Dermis blood vessel endothelial cell (primary cell): ENCODE measurements around the gene NOP9. TPM values are rescaled to one million over a fixed set of nuclear protein-coding genes. Genes with fewer than 3 reads are reported as not detected.

Experiments
- DNase-seq: peaks from one replicate; pipeline ENCODE4 v3.0.0; 2010
- total RNA-seq: library from RNA; depleted of rRNA; stranded (reverse); fragments of >200 nt; gene quantifications from 2 replicates; pipeline ENCODE4 v1.2.3, GENCODE V29; 2014

The NOP9 gene
- total RNA-seq, 1 donor from 2014 or later = 30.1 TPM

DNA sequence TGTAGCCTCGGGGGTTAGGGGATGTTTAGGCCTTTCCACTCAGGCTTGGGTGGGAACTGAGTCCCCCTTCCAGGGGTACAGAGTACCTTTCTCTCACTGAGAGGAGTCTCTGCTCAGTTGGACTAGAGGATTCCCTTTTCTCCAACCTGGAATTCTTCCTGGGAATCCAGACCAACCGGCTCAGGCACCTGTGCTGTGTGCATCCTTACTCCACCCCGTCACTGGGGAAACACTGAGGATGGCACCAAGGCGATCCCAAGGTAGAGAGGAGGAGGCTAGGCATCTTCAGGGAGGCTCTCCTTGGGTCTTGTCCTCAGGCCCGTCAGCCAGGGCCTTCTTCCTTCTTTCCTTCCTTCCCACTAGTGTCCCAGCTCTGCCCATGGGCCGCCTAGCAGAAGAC, 35.8 kb upstream of the NOP9 start:
- no peak for DNase-seq

DNA sequence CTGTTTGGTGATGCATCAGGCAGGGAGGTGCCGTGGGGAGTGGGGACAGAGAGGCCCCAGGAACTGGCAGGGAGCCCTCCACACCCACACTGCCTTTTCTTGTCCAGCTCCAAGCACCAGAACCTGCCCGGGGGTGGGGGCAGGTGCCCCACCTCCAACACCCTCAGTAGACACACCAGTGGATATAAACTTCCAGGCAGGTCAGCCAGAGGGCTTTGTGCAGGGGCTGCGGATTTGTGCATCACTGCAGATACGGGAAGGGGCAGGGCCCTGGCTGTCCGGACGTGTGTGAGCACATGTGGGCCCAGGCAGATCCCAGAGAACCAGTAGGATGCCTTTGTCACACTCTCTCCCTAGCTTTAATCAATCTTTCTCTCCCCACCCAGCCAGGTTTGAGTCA, 35.4 kb upstream of the NOP9 start:
- no peak for DNase-seq

GRCh38 chr14:24266344-24267244, 33.1 kb upstream of the NOP9 start:
- DNase-seq = no peak

DNA sequence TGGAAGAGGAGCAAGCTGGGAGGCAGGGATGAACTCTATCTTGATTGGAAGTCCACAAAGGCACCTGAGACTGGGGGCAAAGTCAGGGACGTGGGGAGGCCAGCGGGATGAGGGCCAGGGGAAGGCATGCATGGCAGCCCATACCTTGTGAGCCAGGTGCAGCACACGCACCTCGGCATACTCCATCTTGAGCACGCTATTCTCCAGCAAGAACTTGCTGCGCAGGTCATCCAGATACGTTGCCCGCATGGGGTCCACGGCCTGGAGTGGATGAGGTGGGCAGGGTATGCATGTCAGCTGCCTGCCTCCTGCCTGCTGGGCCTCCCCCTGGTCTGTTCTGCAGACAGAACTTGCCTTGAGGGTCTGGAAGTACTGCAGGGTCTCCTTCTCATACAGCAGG, 32.1 kb upstream of the NOP9 start:
- no peak for DNase-seq

DNA sequence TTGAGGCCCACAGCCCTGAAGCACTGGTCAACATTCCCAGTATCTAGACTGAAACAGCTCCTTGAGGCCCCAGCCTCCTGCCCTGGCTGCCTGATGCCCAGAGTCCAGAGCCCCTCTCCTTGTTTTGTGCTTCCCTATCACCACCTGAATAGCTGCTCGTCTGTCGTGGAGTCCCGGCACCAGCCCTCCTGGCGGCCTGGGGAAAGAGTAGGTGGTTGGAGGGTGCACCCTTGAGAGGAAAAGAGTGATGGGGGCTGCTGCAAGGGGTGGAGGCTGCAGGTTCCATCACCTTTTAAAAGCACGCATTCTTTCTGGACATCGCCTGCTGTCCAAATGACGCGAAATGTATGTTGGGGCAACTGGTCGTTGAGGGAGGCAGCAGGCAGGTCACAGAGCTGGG, 31.4 kb upstream of the NOP9 start:
- no peak for DNase-seq

- DNase-seq = no peak
Measured at GRCh38 chr14:24269368-24269767, 30.3 kb upstream of the NOP9 start.

- no peak for DNase-seq
Measured at GRCh38 chr14:24269910-24270536, 29.6 kb upstream of the NOP9 start.

DNA sequence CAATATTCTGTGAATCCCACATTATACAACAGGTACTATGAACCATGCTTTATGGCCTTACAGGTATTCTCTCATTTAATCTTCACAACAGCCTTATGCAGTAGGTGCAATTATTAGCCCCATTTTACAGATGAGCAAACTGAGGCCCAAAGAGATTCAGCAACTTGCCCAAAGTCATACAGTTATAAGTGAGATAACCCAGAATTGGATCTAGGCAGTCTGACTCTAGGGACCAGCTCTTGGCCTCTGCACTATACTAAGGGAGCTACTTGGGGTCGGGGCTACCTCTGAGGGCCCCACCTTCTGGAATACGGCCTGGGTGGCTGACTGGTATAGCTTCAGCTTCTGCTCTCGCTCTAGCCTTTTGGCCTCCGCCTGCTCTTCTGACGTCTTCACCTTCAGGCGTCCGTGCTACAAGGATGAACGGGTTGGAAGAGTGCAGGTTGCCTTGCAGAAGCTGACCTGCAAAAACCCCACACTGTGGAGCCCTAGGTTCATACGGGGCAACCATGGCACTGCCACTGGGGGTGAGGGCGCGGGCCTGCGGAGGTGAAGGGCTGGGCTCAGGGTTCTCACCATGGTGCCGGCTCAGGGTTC, 29.0 kb upstream of the NOP9 start:
- no peak for DNase-seq

DNA sequence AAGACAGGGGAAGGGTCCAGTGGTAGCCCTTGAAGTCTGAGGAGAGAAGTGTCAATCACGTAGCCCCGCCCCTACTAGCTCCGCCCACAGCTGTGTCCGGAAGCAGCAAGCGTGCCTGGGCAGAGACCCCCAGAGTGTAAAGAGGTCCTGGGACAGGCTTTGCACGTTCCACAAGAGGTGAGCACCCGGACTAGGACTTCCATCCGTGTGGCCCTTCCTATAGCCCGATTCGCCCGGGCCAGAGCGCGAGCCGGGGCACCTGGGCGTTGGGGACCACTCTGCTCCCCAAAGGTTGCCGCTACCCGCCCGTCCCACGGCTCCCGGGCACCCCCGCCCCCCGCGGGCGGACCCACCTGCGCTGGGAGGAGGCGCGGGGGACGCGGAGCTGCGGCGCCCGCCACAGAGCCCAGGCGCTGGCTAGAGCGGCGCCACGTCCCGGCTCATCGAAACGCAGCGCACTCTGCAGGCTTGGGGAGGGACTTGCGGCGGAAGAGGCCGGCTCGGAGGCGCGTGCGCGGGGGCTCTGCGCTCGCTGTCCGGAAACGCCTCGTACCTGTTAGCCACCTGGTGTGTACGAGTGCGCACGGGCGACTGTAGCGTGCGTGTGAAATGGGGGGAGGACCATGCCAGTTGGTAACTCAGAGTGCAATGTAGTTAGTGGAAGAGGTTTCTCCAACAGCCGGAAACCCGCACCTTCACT, 28.4 kb upstream of the NOP9 start, which contains the start of gene RABGGTA:
Gene RABGGTA (minus strand): TSS at position 464 of the 700 bp plus-strand sequence. CDS start 482 bp downstream, outside the sequence.
- peak; percentile 93 for DNase-seq

DNA sequence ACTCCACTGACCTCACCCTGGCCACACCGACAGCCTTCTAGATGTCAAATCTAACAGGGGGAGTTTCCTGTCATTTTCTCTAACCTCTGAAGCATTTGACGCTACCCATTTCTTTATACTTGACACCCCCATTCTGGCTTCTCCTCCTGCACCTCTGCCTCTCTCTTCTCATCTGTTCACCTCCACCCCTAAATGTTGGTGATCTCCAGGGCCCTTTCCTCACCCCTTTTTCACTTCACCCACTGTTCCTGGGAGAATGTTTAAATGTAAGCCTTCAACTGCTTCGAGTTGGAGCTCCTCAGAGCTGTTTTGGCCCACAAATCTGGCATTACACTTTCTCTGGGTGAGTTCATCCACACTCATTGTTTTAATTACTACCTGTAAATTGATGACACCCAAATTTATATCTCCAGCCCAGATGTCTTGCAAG, 27.8 kb upstream of the NOP9 start:
- no peak for DNase-seq

GRCh38 chr14:24272467-24272866, 27.2 kb upstream of the NOP9 start:
- DNase-seq = no peak

GRCh38 chr14:24273422-24273998, 26.1 kb upstream of the NOP9 start:
- DNase-seq = peak; percentile 15

- no peak for DNase-seq
Measured at GRCh38 chr14:24274101-24274543, 25.5 kb upstream of the NOP9 start.

DNA sequence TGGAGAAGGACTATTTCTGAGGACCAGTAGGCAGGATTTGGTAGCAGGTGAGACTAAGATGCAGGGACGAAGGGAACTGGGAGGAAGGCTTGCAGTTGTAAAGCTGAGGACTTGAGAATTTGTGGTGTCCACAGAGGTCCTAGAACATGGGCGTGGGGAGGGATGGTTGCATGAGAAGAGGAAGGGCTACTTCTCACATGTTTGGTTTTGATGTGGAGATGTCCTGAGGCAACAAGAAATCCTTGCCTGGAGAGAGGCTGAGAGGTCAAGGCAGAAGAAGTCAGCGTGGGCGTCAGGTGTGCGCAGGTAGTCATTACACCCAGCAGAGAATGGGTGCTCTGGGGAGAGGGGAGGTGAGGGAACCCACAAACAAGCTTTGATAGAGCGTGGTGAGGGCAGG, 22.6 kb upstream of the NOP9 start:
- no peak for DNase-seq

- no peak for DNase-seq
Measured at GRCh38 chr14:24277606-24278321, 21.9 kb upstream of the NOP9 start.

- no peak for DNase-seq
Measured at GRCh38 chr14:24278424-24278823, 21.2 kb upstream of the NOP9 start.

GRCh38 chr14:24279301-24280186, 20.1 kb upstream of the NOP9 start:
- DNase-seq = peak; percentile 33

DNA sequence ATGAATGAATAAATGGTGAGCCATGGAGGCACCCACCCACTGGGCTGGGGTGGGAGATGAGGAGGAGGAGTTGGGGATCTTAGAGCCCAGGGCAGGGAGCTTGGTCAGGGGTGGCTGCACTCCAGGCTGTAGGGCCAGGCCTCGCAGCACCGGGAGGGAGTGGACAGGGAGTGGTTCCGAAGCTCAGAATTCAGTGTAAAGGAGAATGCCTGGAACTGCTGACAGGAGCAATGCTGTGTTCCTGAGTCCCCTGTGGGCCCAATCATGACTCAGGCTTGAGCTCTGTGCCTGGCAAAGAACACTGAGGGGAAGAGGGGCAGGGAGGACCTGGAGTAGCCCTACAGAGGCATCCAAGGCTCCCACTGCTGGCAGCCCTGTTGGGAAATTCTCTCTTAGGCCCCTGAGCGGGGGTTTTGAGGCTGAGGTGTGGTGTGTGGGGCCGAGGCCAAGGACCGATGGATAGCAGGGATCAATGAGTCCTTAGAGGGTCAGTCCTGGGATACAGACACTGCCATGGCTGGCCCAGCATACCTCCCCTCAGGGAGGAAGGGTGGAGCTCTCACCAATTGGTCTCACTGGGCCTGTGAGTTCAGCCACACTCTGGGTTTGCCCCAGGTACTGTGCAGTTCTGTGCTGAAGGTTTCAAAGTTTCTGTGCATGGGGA, 18.7 kb upstream of the NOP9 start:
- no peak for DNase-seq

- no peak for DNase-seq
Measured at GRCh38 chr14:24281636-24282035, 18.0 kb upstream of the NOP9 start.

GRCh38 chr14:24282736-24283135, 16.9 kb upstream of the NOP9 start:
- no peak for DNase-seq
